Endothelial cell of umbilical vein (primary cell): ENCODE measurements around the gene MTF1. TPM values are rescaled to one million over a fixed set of nuclear protein-coding genes. Genes with fewer than 3 reads are reported as not detected.

Experiments
- BruUV-seq: library from RNA; stranded (reverse); fragments of 400-500 nt; replicated peaks from 2 replicates; lab custom pipeline; 2021; lab: Mats Ljungman, UMichigan
- CTCF ChIA-PET: fragments of 300-600, 350-600 bp; sonication (Branson Sonifier 250); formaldehyde crosslinking; loops from one replicate; lab custom pipeline; 2021; ENCODE audit warnings: antibody characterized with exemption, inconsistent platforms; lab: Charles Lee
- POLR2A ChIA-PET: fragments of 300-600, 350-600 bp; sonication (Branson Sonifier 250); formaldehyde crosslinking; loops from one replicate; lab custom pipeline; 2021; ENCODE audit warnings: antibody characterized with exemption, inconsistent platforms; lab: Charles Lee
- DNase-seq: peaks from one replicate; pipeline ENCODE4 v3.0.0-alpha.2; 2011; ENCODE audit warnings: low read depth, low spot score
- FAIRE-seq: peaks from 2 replicates; lab custom pipeline; 2011; peaks lifted over from hg19 to GRCh38; lab: Jason Lieb, UNC
- H2AFZ ChIP-seq: 2 replicates; pipeline ENCODE4 v1.6.0; 2012; ENCODE audit warnings: low read depth, low read length, control low read depth, inconsistent platforms
- H3K27ac ChIP-seq: 2 replicates; pipeline ENCODE4 v1.5.1; 2011; ENCODE audit warnings: low read depth, mild to moderate bottlenecking, control low read depth, low read length, moderate library complexity; ENCODE audit not compliant: insufficient read depth
- H3K27me3 ChIP-seq, 2 experiments: 2 replicates each; pipeline versions ENCODE4 v1.6.0 to v1.6.1; 2011; ENCODE audit warnings: low read length in 2 of 2, mixed read lengths in 1 of 2; ENCODE audit not compliant: control insufficient read depth in 2 of 2, insufficient read depth in 2 of 2
- H3K36me3 ChIP-seq, 2 experiments: 2 replicates in 1 of 2; 3 replicates in 1 of 2; pipeline ENCODE4 v1.5.1; 2011; ENCODE audit warnings: low read length in 2 of 2, mild to moderate bottlenecking in 1 of 2, moderate library complexity in 1 of 2; ENCODE audit not compliant: control insufficient read depth in 2 of 2, insufficient read depth in 2 of 2; ENCODE audit errors: extremely low read depth in 1 of 2
- H3K4me1 ChIP-seq: 3 replicates; pipeline ENCODE4 v1.5.1; 2011; ENCODE audit warnings: mild to moderate bottlenecking, low read length; ENCODE audit not compliant: control insufficient read depth, insufficient read depth; ENCODE audit errors: extremely low read depth
- H3K4me2 ChIP-seq: 2 replicates; pipeline ENCODE4 v1.6.1; 2011; ENCODE audit warnings: low read length, control low read depth, mixed read lengths; ENCODE audit not compliant: insufficient read depth
- H3K4me3 ChIP-seq, 3 experiments: fragments of 200-600 bp in 1 of 3; sonication (generic), shearing (Covaris generic) in 1 of 3; replicated peaks in 1 of 3; 2 replicates each; pipeline ENCODE4 v1.5.1; 2011 to 2016; ENCODE audit warnings: control low read depth in 3 of 3, low read length in 3 of 3, mild to moderate bottlenecking in 2 of 3, inconsistent platforms in 1 of 3, low read depth in 1 of 3, moderate library complexity in 1 of 3; ENCODE audit not compliant: insufficient read depth in 1 of 3
- H3K79me2 ChIP-seq: 2 replicates; pipeline ENCODE4 v1.6.0; 2012; ENCODE audit warnings: low read length, inconsistent platforms; ENCODE audit not compliant: control insufficient read depth, insufficient read depth
- H3K9ac ChIP-seq: replicated peaks from 2 replicates; pipeline ENCODE3; 2011; ENCODE audit warnings: low read length, control low read depth; ENCODE audit not compliant: insufficient read depth; ENCODE audit errors: extremely low read depth
- H3K9me1 ChIP-seq: replicated peaks from 3 replicates; pipeline ENCODE4 v1.6.0; 2011; ENCODE audit warnings: mild to moderate bottlenecking, low read length; ENCODE audit not compliant: control insufficient read depth, insufficient read depth; ENCODE audit errors: extremely low read depth
- H3K9me3 ChIP-seq: replicated peaks from 2 replicates; pipeline ENCODE4 v1.5.1; 2012; ENCODE audit warnings: low read length, inconsistent platforms; ENCODE audit not compliant: control insufficient read depth, insufficient read depth
- H4K20me1 ChIP-seq: replicated peaks from 2 replicates; pipeline ENCODE3; 2011; ENCODE audit warnings: mild to moderate bottlenecking, low read length; ENCODE audit not compliant: control insufficient read depth, insufficient read depth; ENCODE audit errors: extremely low read depth
- EZH2 ChIP-seq: IDR thresholded peaks from 2 replicates; pipeline ENCODE4 v1.6.1; 2012; ENCODE audit warnings: borderline replicate concordance, low read depth, mild to moderate bottlenecking, moderate library complexity, low read length, inconsistent platforms; ENCODE audit not compliant: severe bottlenecking
- FOS ChIP-seq: IDR thresholded peaks from 2 replicates; pipeline ENCODE4 v1.6.1; 2011; ENCODE audit warnings: mild to moderate bottlenecking, low read length, moderate library complexity, borderline replicate concordance; ENCODE audit not compliant: insufficient read depth
- GATA2 ChIP-seq: IDR thresholded peaks from 2 replicates; pipeline ENCODE4 v1.7.0; 2011; ENCODE audit warnings: low read depth, mild to moderate bottlenecking, moderate library complexity, mixed read lengths, low read length; ENCODE audit not compliant: insufficient read length, insufficient read depth
- JUN ChIP-seq: IDR thresholded peaks from 2 replicates; pipeline ENCODE4 v1.6.1; 2011; ENCODE audit warnings: borderline replicate concordance, low read depth; ENCODE audit not compliant: insufficient read length, insufficient read depth
- MYC ChIP-seq: IDR thresholded peaks from one replicate; pipeline ENCODE4 v1.6.1; 2011; ENCODE audit warnings: mild to moderate bottlenecking, low read depth, low read length
- POLR2A ChIP-seq: IDR thresholded peaks from 2 replicates; pipeline ENCODE4 v1.6.1; 2012; ENCODE audit warnings: low read depth, mild to moderate bottlenecking, control low read depth, low read length
- POLR2AphosphoS5 ChIP-seq: IDR thresholded peaks from 2 replicates; pipeline ENCODE4 v1.6.1; 2012; ENCODE audit warnings: low read depth, mild to moderate bottlenecking, control low read depth, low read length, moderate library complexity; ENCODE audit not compliant: insufficient read depth
- dilution Hi-C: fragments of 300-500 bp; cut with MboI; formaldehyde crosslinking; loops from one replicate; pipeline ENCODE4 v1.15.0; 2019; ENCODE audit warnings: low sequenced_read_pairs; ENCODE audit not compliant: extremely low pct_ligation_motif_present
- intact Hi-C: fragments of 100-400 bp; cut with micrococcal nuclease; formaldehyde crosslinking; loops from one replicate; pipeline ENCODE4 v1.10.0; 2022
- polyA plus RNA-seq, 4 experiments: library from polyadenylated mRNA; depleted of rRNA in 3 of 4; stranded (reverse) in 3 of 4; unstranded in 1 of 4; fragments of >200 nt; gene quantifications; 2 replicates each; pipeline versions ENCODE4 v1.2.1 to v1.2.3, GENCODE V29; 2011 to 2012; ENCODE audit warnings: missing spikeins in 1 of 4
- small RNA-seq: library from RNA; depleted of rRNA; stranded (forward); fragments of <200 nt; gene quantifications from one replicate; pipeline ENCODE3, GENCODE V24; 2012; ENCODE audit warnings: low replicate concordance, low read depth; ENCODE audit not compliant: insufficient read depth, insufficient read length
- total RNA-seq: library from RNA; stranded (reverse); gene quantifications from 2 replicates; pipeline ENCODE4 v1.2.3, GENCODE V29; 2021
- TF ChIP-seq, protein P1 (sequence below): IDR thresholded peaks from 2 replicates; pipeline ENCODE4 v1.6.1; 2011; ENCODE audit not compliant: insufficient read depth, insufficient read length
- TF ChIP-seq, protein P2 (sequence below), 2 donors: IDR thresholded peaks; 1 replicate in 1 of 2; 2 replicates in 1 of 2; pipeline ENCODE4 v1.5.1; 2011; ENCODE audit warnings: low read length in 2 of 2, mild to moderate bottlenecking in 2 of 2, moderate library complexity in 2 of 2, control low read depth in 1 of 2, inconsistent platforms in 1 of 2, low read depth in 1 of 2; ENCODE audit not compliant: insufficient read depth in 1 of 2; ENCODE audit errors: extremely low read depth in 1 of 2

MTF1 gene
- total and polyA plus RNA-seq, 2 donors (not counting 3 experiments of a cell fraction or from before 2014, with no cell fraction given): 4.9 to 18.5 TPM

DNA sequence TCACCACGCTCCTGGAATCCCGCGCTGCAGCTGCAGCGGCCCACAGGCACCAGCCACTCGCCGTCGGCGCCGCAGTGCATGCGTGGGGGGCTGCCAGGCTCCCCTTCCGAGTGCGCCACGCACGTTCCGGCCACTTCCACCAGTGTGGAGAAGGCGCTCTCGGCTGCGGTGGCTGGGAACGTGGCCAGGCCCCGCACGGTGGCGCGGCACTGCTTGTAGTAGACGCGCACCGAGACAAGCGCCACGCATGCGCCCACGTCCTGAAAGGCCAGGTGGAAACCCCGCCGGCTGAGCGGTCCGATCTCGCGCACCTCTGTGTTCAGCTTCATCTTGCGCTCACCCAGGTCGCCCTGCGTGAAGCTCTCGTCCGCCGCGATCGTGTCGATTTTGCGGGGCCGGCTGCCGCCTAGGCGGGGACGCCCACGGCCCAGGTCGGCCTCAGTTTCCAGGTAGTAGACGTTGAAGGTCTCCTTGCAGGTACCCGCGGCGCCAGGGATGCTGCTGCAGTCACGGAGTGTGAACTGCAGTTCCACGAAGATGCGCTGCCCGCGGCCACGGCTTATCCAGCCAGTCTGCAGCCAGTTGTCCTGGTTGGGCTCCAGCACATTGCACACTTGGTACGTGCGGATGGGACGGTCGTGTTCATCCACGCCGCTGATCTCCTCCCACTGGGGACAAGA lies 97.8 kb downstream of the MTF1 start:
- ChIA-PET CTCF (interaction anchor here (1.2 kb wide), 1 partner anchor 20 kb away, joined by 3 read pairs; no protein-coding TSS in a partner anchor), POLR2A (no interaction called here)
- intact Hi-C loops: no loop called here
- Histone ChIP-seq H3K79me2 (no peaks in the 10 kb centered on the region), H3K9ac (no peak overlapping the region), H3K4me3 (no peak overlapping the region), H2AFZ (no peak overlapping the region), H3K9me3 (no peaks in the 10 kb centered on the region), H3K27me3 (peaks cover 20 to 24% of the 10 kb centered on the region in 2 experiments), H3K27ac (no peak overlapping the region), H3K4me1 (no peaks in the 10 kb centered on the region), H3K4me2 (no peak overlapping the region), H4K20me1 (no peaks in the 10 kb centered on the region), H3K9me1 (no peaks in the 10 kb centered on the region), H3K36me3 (no peaks in the 10 kb centered on the region)
- no TSS peak for BruUV-seq
- no peak for DNase-seq
- TF ChIP-seq MYC (no peak), EZH2 (no peak), GATA2 (no peak), POLR2AphosphoS5 (no peak), POLR2A (no peak), JUN (no peak), FOS (no peak)
- TF ChIP-seq, protein P1, sequence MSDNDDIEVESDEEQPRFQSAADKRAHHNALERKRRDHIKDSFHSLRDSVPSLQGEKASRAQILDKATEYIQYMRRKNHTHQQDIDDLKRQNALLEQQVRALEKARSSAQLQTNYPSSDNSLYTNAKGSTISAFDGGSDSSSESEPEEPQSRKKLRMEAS: no peak
- TF ChIP-seq, protein P2, sequence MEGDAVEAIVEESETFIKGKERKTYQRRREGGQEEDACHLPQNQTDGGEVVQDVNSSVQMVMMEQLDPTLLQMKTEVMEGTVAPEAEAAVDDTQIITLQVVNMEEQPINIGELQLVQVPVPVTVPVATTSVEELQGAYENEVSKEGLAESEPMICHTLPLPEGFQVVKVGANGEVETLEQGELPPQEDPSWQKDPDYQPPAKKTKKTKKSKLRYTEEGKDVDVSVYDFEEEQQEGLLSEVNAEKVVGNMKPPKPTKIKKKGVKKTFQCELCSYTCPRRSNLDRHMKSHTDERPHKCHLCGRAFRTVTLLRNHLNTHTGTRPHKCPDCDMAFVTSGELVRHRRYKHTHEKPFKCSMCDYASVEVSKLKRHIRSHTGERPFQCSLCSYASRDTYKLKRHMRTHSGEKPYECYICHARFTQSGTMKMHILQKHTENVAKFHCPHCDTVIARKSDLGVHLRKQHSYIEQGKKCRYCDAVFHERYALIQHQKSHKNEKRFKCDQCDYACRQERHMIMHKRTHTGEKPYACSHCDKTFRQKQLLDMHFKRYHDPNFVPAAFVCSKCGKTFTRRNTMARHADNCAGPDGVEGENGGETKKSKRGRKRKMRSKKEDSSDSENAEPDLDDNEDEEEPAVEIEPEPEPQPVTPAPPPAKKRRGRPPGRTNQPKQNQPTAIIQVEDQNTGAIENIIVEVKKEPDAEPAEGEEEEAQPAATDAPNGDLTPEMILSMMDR (IDR thresholded peaks at IDR 0.05; ENCODE audit: extremely low read depth in 1 of 2, insufficient read depth in 1 of 2, low read depth in 1 of 2, low read length in 2 of 2): no peak
- dilution Hi-C loops: no loop called here
- no peak for FAIRE-seq

Small RNA genes within 50 kb of the gene (small RNA-seq; reads per million reads assigned to genes)
- gene RF00092 (not detected), gene RNU6-584P (not detected)

Other genes starting within 250 kb of the MTF1 start
- gene RSPO1, start 224.7 kb downstream of the MTF1 start, total RNA-seq: not detected in 2 replicates
- gene RSPO1, start 224.7 kb downstream of the MTF1 start, polyA plus RNA-seq: not detected in 2 replicates
- gene CDCA8, start 167.1 kb downstream of the MTF1 start, total RNA-seq: 43.7 and 45.7 TPM in 2 replicates
- gene CDCA8, start 167.1 kb downstream of the MTF1 start, polyA plus RNA-seq: 36.2 and 38.5 TPM in 2 replicates
- gene EPHA10, start 94.5 kb downstream of the MTF1 start, total RNA-seq: not detected in 2 replicates
- not detected in 2 replicates for gene EPHA10, start 94.5 kb downstream of the MTF1 start, polyA plus RNA-seq
- 0.66 and 0.92 TPM in 2 replicates for gene MANEAL, start 65.7 kb downstream of the MTF1 start, total RNA-seq
- gene MANEAL, start 65.7 kb downstream of the MTF1 start, polyA plus RNA-seq: 1.3 and 1.9 TPM in 2 replicates
- gene C1orf122, start 51.8 kb downstream of the MTF1 start, total RNA-seq: 32.8 and 36.5 TPM in 2 replicates
- gene C1orf122, start 51.8 kb downstream of the MTF1 start, polyA plus RNA-seq: 38.8 and 54.0 TPM in 2 replicates
- gene YRDC, start 51.4 kb downstream of the MTF1 start, total RNA-seq: 19.2 and 20.4 TPM in 2 replicates
- gene YRDC, start 51.4 kb downstream of the MTF1 start, polyA plus RNA-seq: 20.4 and 20.5 TPM in 2 replicates
- 13.5 and 14.7 TPM in 2 replicates for gene INPP5B, start 87.5 kb upstream of the MTF1 start, total RNA-seq
- gene INPP5B, start 87.5 kb upstream of the MTF1 start, polyA plus RNA-seq: 7.4 and 10.5 TPM in 2 replicates
- 97.3 and 107 TPM in 2 replicates for gene SF3A3, start 130.4 kb upstream of the MTF1 start, total RNA-seq
- gene SF3A3, start 130.4 kb upstream of the MTF1 start, polyA plus RNA-seq: 20.5 and 26.1 TPM in 2 replicates
- 58.7 and 63.8 TPM in 2 replicates for gene FHL3, start 145.9 kb upstream of the MTF1 start, total RNA-seq
- 21.3 and 26.1 TPM in 2 replicates for gene FHL3, start 145.9 kb upstream of the MTF1 start, polyA plus RNA-seq
- 54.1 and 60.1 TPM in 2 replicates for gene UTP11, start 153.1 kb upstream of the MTF1 start, total RNA-seq
- 13.8 and 20.1 TPM in 2 replicates for gene UTP11, start 153.1 kb upstream of the MTF1 start, polyA plus RNA-seq
- not detected in 2 replicates for gene POU3F1, start 187.2 kb upstream of the MTF1 start, total RNA-seq
- gene POU3F1, start 187.2 kb upstream of the MTF1 start, polyA plus RNA-seq: not detected in 2 replicates